Astrocyte (in vitro differentiated cells and primary cell): ENCODE results near the gene DSG1.

Source experiments
- EZH2 ChIP-seq: IDR thresholded peaks from 2 replicates; pipeline ENCODE4 v1.6.1; 2012; ENCODE audit warnings: mild to moderate bottlenecking, low read length, inconsistent platforms; ENCODE audit not compliant: insufficient read depth
- TF ChIP-seq, protein P1 (sequence below): IDR thresholded peaks from 2 replicates; pipeline ENCODE4 v1.5.1; 2011; ENCODE audit warnings: low read depth, mild to moderate bottlenecking, inconsistent platforms, low read length, moderate library complexity; ENCODE audit not compliant: insufficient read depth

DNA sequence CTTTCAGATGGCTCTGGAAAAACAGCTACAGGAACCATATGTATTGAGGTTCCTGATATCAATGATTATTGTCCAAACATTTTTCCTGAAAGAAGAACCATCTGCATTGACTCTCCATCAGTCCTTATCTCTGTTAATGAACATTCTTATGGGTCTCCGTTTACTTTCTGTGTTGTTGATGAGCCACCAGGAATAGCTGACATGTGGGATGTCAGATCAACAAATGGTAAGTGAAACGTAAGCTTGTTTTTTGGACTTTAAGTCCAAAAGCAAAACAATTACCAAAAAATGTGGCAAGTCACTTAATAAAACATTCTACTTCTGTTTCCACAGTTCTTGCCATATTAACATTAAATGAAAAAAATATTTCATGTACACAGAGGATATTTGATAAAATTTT lies 85.4 kb downstream of the DSG1 start:
- TF ChIP-seq, protein P1, sequence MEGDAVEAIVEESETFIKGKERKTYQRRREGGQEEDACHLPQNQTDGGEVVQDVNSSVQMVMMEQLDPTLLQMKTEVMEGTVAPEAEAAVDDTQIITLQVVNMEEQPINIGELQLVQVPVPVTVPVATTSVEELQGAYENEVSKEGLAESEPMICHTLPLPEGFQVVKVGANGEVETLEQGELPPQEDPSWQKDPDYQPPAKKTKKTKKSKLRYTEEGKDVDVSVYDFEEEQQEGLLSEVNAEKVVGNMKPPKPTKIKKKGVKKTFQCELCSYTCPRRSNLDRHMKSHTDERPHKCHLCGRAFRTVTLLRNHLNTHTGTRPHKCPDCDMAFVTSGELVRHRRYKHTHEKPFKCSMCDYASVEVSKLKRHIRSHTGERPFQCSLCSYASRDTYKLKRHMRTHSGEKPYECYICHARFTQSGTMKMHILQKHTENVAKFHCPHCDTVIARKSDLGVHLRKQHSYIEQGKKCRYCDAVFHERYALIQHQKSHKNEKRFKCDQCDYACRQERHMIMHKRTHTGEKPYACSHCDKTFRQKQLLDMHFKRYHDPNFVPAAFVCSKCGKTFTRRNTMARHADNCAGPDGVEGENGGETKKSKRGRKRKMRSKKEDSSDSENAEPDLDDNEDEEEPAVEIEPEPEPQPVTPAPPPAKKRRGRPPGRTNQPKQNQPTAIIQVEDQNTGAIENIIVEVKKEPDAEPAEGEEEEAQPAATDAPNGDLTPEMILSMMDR = no peak
- no peak for TF ChIP-seq EZH2
